HPDE6-E6E7 (cell line): ENCODE results near the gene TMOD2.

Experiments
- DNase-seq: peaks from one replicate; pipeline ENCODE4 v3.0.0; 2011; ENCODE audit warnings: missing footprints; ENCODE audit errors: extremely low spot score

Gene TMOD2

DNA sequence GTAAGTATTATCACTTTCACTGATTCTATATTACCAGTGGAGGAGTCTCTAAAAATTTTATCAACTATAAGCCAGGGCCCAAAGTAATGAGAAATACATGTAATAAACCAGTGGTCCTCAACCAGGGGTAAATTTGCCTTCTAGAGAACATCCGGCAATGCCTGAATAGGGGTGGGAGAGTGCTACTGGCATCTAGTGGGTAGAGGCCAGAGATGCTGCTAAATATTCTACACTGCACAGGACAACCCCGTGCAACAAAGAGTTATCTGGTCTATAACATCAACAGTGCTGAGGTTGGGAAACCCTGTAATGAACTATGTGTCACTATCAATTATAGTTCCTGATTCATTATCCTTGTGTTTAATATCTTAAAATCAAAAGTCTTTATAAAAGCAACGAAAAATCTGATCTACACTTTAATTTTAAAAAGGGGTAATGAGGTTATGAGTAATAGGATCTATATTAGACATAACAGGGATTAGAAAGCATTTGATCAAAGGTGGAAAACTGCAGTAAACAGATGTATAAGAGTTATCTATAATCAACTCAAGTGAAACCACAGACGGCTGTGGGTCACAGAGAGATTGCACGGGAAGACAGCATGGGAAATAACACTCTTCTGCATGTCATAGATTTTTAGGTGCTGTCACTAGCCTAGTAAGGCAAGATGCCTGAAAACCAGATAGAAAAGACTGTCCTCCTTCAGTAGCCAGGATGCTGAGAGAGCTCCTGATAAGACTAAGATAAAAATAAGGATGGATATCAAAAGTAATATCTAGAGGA is 16.0 kb upstream of the TMOD2 start:
- no peak for DNase-seq

- DNase-seq = no peak
Observed at GRCh38 chr15:51736069-51736468, 15.3 kb upstream of the TMOD2 start.

DNA sequence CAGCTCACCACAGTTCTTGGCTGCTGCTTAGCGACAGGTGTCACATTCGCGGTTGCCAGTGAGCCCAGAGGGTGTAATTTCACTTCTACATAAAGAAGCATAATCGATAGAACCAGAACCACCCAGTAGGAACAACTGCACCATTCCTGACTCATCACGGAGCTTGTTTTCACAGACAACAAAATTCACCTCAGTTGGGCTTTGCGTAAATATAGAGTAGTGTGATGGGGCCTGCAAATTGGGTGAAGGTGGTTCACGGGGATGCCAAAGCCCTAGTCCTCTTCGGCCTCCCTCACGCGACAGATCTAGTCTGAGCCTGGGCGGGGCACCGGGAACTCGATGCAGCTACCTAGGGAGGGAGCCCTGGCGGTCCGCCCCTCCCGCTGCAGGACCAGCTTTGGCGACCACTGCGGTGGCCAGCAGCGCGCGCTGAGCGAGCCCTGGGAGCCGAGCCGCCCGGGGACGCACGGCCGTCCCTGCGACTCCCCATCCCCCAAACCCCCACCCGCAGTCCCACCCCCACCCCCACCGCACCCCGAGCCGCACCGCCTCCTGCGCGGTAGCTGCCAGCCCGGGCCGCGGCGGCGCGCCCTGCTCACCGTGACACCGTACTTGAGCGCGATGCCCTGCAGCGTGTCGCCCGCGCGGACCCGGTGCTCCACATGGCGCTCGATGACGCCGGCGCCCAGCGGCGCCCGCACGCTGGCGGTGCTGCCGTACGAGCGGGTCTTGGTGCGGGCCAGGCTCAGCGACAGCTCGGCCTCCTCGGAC is 14.5 kb upstream of the TMOD2 start:
- DNase-seq = no peak

- no peak for DNase-seq
Observed at GRCh38 chr15:51737522-51738305, 13.7 kb upstream of the TMOD2 start, which contains the start of gene LYSMD2. Gene LYSMD2, minus strand, starts transcription at chr15:51737655. Its CDS starts 33 bp downstream, at chr15:51737622.

GRCh38 chr15:51738553-51738952 is 12.8 kb upstream of the TMOD2 start:
- DNase-seq = no peak

- DNase-seq = peak; percentile 73
Observed at GRCh38 chr15:51739061-51739712, 12.2 kb upstream of the TMOD2 start.

DNA sequence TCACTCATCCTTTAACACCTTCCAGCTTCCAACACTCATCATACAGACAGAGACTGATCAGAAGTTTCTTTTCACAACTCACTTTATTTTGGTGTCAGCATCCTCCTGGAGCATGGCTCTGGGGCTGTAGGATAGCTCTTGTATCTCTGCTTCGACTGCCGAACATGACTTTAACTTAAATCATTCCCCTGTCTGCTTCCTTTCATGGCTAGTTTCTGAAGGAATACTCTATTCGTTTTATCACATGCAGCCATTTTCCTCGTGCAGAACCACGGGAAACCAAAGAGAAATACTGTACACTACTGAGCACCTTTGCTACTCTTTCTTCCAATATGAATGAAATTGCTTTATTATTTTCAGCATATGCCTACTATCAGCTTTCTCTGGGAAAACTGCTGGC is 2.1 kb upstream of the TMOD2 start:
- no peak for DNase-seq

- no peak for DNase-seq
Observed at GRCh38 chr15:51750186-51750585, 1.2 kb upstream of the TMOD2 start.

- DNase-seq = no peak
Observed at GRCh38 chr15:51751697-51752683, 593 bp downstream of the TMOD2 start.

GRCh38 chr15:51752888-51753287 is 1.5 kb downstream of the TMOD2 start:
- no peak for DNase-seq

DNA sequence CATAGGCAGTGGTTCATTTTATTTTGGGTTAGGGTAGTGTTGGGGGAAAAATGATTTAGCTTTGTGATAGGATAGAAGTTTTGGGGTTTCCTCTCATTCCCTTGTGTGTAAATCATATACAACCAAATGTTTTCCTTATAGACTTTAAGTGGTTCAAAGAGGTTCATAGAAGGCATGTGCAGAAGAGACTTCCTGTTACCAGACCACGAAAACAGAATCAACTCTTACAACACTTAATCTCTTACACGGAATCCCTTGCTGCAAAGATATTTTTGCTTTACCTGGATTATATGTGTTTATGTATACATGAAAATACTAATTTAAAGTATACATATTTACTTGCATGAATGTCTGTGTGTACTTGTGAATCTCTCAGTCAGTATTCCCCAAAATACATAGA is 2.9 kb downstream of the TMOD2 start:
- DNase-seq = no peak

DNA sequence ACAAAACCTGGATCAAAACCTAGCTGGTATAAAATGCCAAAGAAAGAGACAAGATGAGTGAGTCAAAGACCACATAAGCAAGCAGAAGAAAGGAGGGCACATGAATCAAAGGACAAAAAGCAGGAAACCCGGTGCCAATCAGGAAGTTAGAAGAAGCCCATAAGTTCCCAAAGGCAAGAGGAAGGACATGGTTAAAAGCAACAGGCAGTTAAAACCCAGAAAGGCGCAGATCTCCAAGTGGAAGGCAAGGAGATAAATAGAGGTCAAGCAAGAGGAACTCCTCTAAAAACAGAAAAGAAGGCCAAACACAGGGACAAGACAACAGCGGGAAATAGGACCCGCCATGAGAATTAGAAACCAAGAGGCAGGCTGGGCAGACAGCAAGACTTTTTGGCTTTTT is 4.4 kb downstream of the TMOD2 start:
- no peak for DNase-seq

- DNase-seq = no peak
Observed at GRCh38 chr15:51756482-51756881, 5.1 kb downstream of the TMOD2 start.

DNA sequence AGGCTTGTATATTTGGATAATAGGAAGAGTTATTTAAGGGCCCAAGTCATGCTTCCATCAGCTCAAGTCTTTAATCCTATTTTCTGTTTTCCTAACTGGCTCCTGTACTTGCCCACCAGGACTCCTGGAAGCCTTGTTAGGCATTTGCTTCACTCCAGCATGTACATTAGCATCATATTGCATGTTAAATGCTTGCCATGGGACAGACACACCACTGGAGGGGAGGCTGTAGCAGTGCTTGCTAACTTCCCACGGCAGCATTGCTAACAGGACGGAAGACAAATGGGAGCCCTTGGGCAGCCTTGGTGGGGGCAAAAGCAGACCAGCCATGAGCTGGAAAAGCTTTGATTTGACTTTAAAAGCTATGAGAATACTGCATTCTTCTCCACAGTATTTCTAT is 6.1 kb downstream of the TMOD2 start:
- no peak for DNase-seq

DNA sequence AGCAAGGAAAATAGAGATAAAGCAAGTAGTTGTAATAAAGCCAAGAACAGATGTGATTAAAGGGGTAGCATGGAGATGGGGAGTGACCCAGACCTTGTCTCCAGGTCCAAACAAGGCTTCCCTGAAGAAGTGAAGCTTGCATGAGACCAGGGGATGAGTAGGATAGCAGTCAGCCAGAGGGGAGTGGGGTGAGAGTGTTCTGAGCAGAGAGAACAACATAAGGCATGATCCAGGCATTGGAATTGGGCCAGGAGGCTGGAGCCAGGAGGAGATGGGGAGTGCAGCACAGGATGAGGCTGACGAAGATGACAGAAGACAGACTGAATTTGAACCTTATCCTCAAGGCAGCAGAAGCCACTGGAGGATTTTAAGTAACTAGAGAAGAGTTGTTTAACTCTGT is 7.2 kb downstream of the TMOD2 start:
- DNase-seq = no peak

DNA sequence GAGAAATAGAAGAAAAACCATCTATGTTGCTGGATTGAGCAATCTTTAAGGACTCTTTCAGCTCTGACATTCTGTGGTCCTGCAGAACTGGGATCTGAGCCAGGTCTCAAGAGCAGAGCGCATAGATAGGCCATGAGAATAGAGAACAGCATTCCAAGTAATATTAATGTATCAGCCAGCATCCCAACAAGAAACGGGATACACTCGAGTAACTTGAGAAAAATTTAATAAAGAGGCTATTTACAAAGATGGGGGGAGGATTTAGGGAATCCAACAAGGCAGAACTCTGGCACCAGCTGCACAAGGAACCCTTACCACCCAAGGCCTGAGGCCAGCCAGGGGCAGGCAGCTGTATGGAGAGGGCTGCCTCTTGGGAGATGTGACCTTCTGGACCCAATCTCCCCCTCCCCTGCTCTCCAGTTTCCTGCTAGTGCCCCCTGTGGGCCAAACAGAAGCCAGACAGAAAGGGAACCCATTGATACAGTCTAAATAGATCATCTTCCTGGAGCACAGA is 8.2 kb downstream of the TMOD2 start:
- no peak for DNase-seq

- DNase-seq = no peak
Observed at GRCh38 chr15:51760805-51761204, 9.4 kb downstream of the TMOD2 start.

DNA sequence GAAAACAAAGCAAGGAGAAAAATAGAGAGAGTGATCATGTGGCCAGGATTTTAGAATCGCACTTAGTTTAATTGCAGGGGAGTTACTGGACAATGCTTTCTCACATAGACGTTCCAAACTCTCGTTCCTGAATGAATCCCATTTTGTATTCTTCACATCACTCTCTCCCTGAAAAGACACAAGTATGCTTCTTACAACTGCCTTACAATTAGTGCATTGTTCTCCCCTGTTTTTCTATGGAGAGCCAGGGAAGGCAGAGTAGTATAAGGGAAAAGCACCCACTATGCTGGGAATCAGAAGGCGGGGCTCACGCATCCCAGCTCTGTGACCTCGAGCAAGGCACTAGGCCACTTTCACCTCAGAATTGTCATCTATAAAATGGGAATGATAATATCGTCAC is 14.4 kb downstream of the TMOD2 start:
- DNase-seq = no peak

DNA sequence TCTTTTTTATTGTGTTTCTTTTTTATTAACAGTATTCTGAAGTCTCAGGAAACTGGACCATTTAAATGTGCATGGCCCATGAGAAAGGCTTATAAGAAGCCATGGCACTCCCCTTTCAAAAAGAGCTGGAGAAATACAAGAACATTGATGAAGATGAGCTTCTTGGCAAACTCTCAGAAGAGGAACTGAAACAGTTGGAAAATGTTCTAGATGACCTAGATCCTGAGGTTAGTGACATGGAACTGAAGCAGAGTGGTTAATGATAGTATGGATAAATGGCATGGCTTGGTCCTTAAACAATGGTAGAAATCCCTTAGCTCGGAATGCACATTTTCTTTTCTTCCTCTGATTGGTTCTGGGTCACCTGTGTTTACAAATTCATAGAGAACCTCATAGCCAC is 14.9 kb downstream of the TMOD2 start:
- no peak for DNase-seq

DNA sequence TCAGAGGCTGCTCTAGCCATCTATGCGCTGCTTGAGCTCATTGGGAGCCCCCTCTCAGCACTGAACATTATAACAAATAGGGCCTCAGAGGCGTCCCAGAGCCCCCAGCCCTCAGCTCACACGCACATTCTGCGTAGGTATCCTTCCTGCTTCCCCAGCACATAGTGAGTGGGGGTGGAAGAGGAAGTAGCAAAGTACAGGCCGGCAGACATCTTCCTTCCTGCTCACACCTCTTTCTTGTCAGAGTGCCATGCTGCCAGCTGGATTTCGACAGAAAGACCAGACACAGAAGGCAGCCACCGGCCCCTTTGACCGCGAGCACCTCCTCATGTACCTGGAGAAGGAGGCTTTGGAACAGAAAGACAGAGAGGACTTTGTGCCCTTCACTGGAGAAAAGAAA is 16.6 kb downstream of the TMOD2 start:
- no peak for DNase-seq
